ENCODE results near the gene UVSSA. TPM values are rescaled to one million over a fixed set of nuclear protein-coding genes. Genes with fewer than 3 reads are reported as not detected.

The UVSSA gene
- total and polyA plus RNA-seq, 2 donors (not counting 1 experiment from before 2014, with no cell fraction given), result 34.6 to 40.5 TPM

GRCh38 chr4:1369479-1370079 is 22.6 kb downstream of the UVSSA start:
- WGBS (ENCODE audit: insufficient coverage), result 91% methylated on average over 4 of the region's 22 CpGs
- no peaks in the 10 kb centered on the region for H3K4me1 ChIP-seq (ENCODE audit: control insufficient read depth in 2 of 2, insufficient read depth in 2 of 2, low read length in 2 of 2)
- H3K36me3 ChIP-seq (replicated peaks in 1 of 2; ENCODE audit: control extremely low read depth in 1 of 2, control insufficient read depth in 1 of 2, extremely low read depth in 1 of 2, insufficient read depth in 2 of 2, low read length in 1 of 2), result peaks cover 0 to 15% of the 10 kb centered on the region in 2 experiments
- H3K27me3 ChIP-seq (replicated peaks in 1 of 4; ENCODE audit: control extremely low read depth in 1 of 4, control insufficient read depth in 3 of 4, insufficient read depth in 4 of 4, low read length in 3 of 4), result no peaks in the 10 kb centered on the region
- CTCF ChIA-PET, result no interaction called here
- Mint-ChIP-seq H3K9me3 (ENCODE audit: insufficient read depth) (no peaks in the 10 kb centered on the region), H3K4me1 (no peaks in the 10 kb centered on the region), H3K4me3 (no peak overlapping the region), H3K27ac (no peak overlapping the region), H3K27me3 (no peaks in the 10 kb centered on the region)
- H4K20me1 ChIP-seq (ENCODE audit: control insufficient read depth, insufficient read depth, low read length, poor library complexity, severe bottlenecking), result no peaks in the 10 kb centered on the region
- DNase-seq (no peak), ATAC-seq (ENCODE audit: low read depth) (no peak)
- no peak overlapping the region for H3K4me3 ChIP-seq (ENCODE audit: control extremely low read depth in 1 of 5, extremely low read depth in 1 of 5, insufficient read depth in 1 of 5, low read depth in 2 of 5, low read length in 4 of 5)
- H2AFZ ChIP-seq (ENCODE audit: insufficient read depth, low read depth, low read length, poor library complexity, severe bottlenecking), result no peak overlapping the region
- POLR2A ChIA-PET, result no interaction called here
- no peak overlapping the region for H3K27ac ChIP-seq (ENCODE audit: low read length in 2 of 2)
- H3K9ac ChIP-seq (ENCODE audit: low read length), result no peak overlapping the region
- no peaks in the 10 kb centered on the region for H3K79me2 ChIP-seq (ENCODE audit: control insufficient read depth, insufficient read depth, low read length)
- intact Hi-C loops (cut with micrococcal nuclease), result no loop called here
- H3K4me2 ChIP-seq (replicated peaks; ENCODE audit: low read depth, low read length, poor library complexity, severe bottlenecking), result no peak overlapping the region
- TF ChIP-seq EZH2 (IDR thresholded peaks at IDR 0.05; ENCODE audit: borderline replicate concordance, insufficient read depth, low read depth, low read length, poor library complexity, severe bottlenecking), result no peak
- no peak for TF ChIP-seq CTCF (IDR thresholded peaks at IDR 0.05)
- H3K9me3 ChIP-seq (ENCODE audit: control extremely low read depth in 1 of 3, control insufficient read depth in 2 of 3, insufficient read depth in 1 of 3, low read length in 2 of 3), result peaks cover 0 to 4% (median 0%) of the 10 kb centered on the region in 3 donors

- Mint-ChIP-seq H3K4me3 (no peak overlapping the region), H3K27me3 (no peaks in the 10 kb centered on the region), H3K4me1 (no peaks in the 10 kb centered on the region), H3K9me3 (ENCODE audit: insufficient read depth) (no peaks in the 10 kb centered on the region), H3K27ac (no peak overlapping the region)
- H3K9ac ChIP-seq (ENCODE audit: low read length), result no peak overlapping the region
- intact Hi-C loops (cut with micrococcal nuclease), result no loop called here
- no peak overlapping the region for H3K4me3 ChIP-seq (ENCODE audit: control extremely low read depth in 1 of 5, extremely low read depth in 1 of 5, insufficient read depth in 1 of 5, low read depth in 2 of 5, low read length in 4 of 5)
- no peak overlapping the region for H2AFZ ChIP-seq (ENCODE audit: insufficient read depth, low read depth, low read length, poor library complexity, severe bottlenecking)
- ChIA-PET CTCF (no interaction called here), POLR2A (no interaction called here)
- no peak for TF ChIP-seq CTCF (IDR thresholded peaks at IDR 0.05)
- no peak for TF ChIP-seq EZH2 (IDR thresholded peaks at IDR 0.05; ENCODE audit: borderline replicate concordance, insufficient read depth, low read depth, low read length, poor library complexity, severe bottlenecking)
- H3K9me3 ChIP-seq (ENCODE audit: control extremely low read depth in 1 of 3, control insufficient read depth in 2 of 3, insufficient read depth in 1 of 3, low read length in 2 of 3), result peaks cover 0 to 4% (median 0%) of the 10 kb centered on the region in 3 donors
- no peak overlapping the region for H3K4me2 ChIP-seq (replicated peaks; ENCODE audit: low read depth, low read length, poor library complexity, severe bottlenecking)
- WGBS (ENCODE audit: insufficient coverage), result 97% methylated on average over 27 of the region's 29 CpGs
- no peak for ATAC-seq (ENCODE audit: low read depth)
- no peak overlapping the region for H3K27ac ChIP-seq (ENCODE audit: low read length in 2 of 2)
- no peak for DNase-seq
- H3K27me3 ChIP-seq (replicated peaks in 1 of 4; ENCODE audit: control extremely low read depth in 1 of 4, control insufficient read depth in 3 of 4, insufficient read depth in 4 of 4, low read length in 3 of 4), result no peaks in the 10 kb centered on the region
- H3K36me3 ChIP-seq (replicated peaks in 1 of 2; ENCODE audit: control extremely low read depth in 1 of 2, control insufficient read depth in 1 of 2, extremely low read depth in 1 of 2, insufficient read depth in 2 of 2, low read length in 1 of 2), result peaks cover 0 to 13% of the 10 kb centered on the region in 2 experiments
- no peaks in the 10 kb centered on the region for H3K4me1 ChIP-seq (ENCODE audit: control insufficient read depth in 2 of 2, insufficient read depth in 2 of 2, low read length in 2 of 2)
- no peaks in the 10 kb centered on the region for H4K20me1 ChIP-seq (ENCODE audit: control insufficient read depth, insufficient read depth, low read length, poor library complexity, severe bottlenecking)
- H3K79me2 ChIP-seq (ENCODE audit: control insufficient read depth, insufficient read depth, low read length), result no peaks in the 10 kb centered on the region
These were observed 23.5 kb downstream of the UVSSA start for GRCh38 chr4:1370321-1371124.

All from B cell (primary cell).